Effector memory CD8-positive, alpha-beta T cell (primary cell): Measurements from ENCODE around the gene NCK1.

ENCODE experiments used
- ATAC-seq: fragments of 150-1000 bp; cut with Tn5 transposase; replicated peaks from 2 replicates; pipeline ENCODE4 v1.10.0; 2021; ENCODE audit warnings: mild to moderate bottlenecking, moderate library complexity
- DNase-seq, 3 experiments: peaks; one replicate each; pipeline ENCODE4 v3.0.0; 2021
- H3K27ac Mint-ChIP-seq, 2 donors: one replicate each; pipeline ENCODE4 v1.8.0; 2022; ENCODE audit warnings: mild to moderate bottlenecking in 2 of 2, mixed read lengths in 2 of 2, moderate library complexity in 2 of 2
- H3K27me3 Mint-ChIP-seq, 2 donors: one replicate each; pipeline ENCODE4 v1.8.0; 2022; ENCODE audit warnings: mixed read lengths in 2 of 2
- H3K36me3 Mint-ChIP-seq: one replicate; pipeline ENCODE4 v1.8.0; 2022; ENCODE audit warnings: mild to moderate bottlenecking, moderate library complexity, mixed read lengths; ENCODE audit not compliant: insufficient read depth
- H3K4me1 Mint-ChIP-seq, 2 donors: one replicate each; pipeline ENCODE4 v1.8.0; 2022; ENCODE audit warnings: low read depth in 2 of 2, mixed read lengths in 2 of 2
- H3K4me3 Mint-ChIP-seq, 2 donors: one replicate each; pipeline ENCODE4 v1.8.0; 2022; ENCODE audit warnings: mild to moderate bottlenecking in 2 of 2, mixed read lengths in 2 of 2, moderate library complexity in 2 of 2
- H3K9me3 Mint-ChIP-seq, 2 donors: one replicate each; pipeline ENCODE4 v1.8.0; 2022; ENCODE audit warnings: mixed read lengths in 2 of 2

NCK1 gene

GRCh38 chr3:136925425-136926190 lies 63.6 kb downstream of the NCK1 start:
- DNase-seq (no peak), ATAC-seq (no peak)
- H3K9me3 Mint-ChIP-seq: no peaks in the 10 kb centered on the region
- no peaks in the 10 kb centered on the region for H3K27me3 Mint-ChIP-seq
- peak overlapping the region; percentile 26 to 57 for H3K4me3 Mint-ChIP-seq
- H3K36me3 Mint-ChIP-seq: peaks cover 23% of the 10 kb centered on the region
- peaks cover 37 to 60% of the 10 kb centered on the region in 2 donors for H3K4me1 Mint-ChIP-seq
- peak overlapping the region; percentile 39 to 81 for H3K27ac Mint-ChIP-seq

GRCh38 chr3:136928240-136928639 lies 66.2 kb downstream of the NCK1 start:
- no peaks in the 10 kb centered on the region for H3K9me3 Mint-ChIP-seq
- ATAC-seq: no peak
- H3K36me3 Mint-ChIP-seq: peaks cover 24% of the 10 kb centered on the region
- H3K4me1 Mint-ChIP-seq: peaks cover 27 to 56% of the 10 kb centered on the region in 2 donors
- H3K4me3 Mint-ChIP-seq: peak overlapping the region in 1 of 2 donors; percentile 31
- no peak for DNase-seq
- no peaks in the 10 kb centered on the region for H3K27me3 Mint-ChIP-seq
- peak overlapping the region; percentile 8 to 81 for H3K27ac Mint-ChIP-seq

- Mint-ChIP-seq H3K27me3 (no peaks in the 10 kb centered on the region), H3K4me3 (no peak overlapping the region), H3K27ac (peak overlapping the region in 1 of 2 donors; percentile 35), H3K4me1 (peaks cover 27 to 59% of the 10 kb centered on the region in 2 donors), H3K9me3 (no peaks in the 10 kb centered on the region), H3K36me3 (peaks cover 39% of the 10 kb centered on the region)
- no peak for DNase-seq
- no peak for ATAC-seq
Measured at GRCh38 chr3:136929977-136930670, 68.1 kb downstream of the NCK1 start.

GRCh38 chr3:136931606-136932005 lies 69.6 kb downstream of the NCK1 start:
- Mint-ChIP-seq H3K4me3 (no peak overlapping the region), H3K27ac (peak overlapping the region; percentile 22 to 46), H3K9me3 (no peaks in the 10 kb centered on the region), H3K36me3 (peaks cover 40% of the 10 kb centered on the region), H3K27me3 (no peaks in the 10 kb centered on the region), H3K4me1 (peaks cover 24 to 56% of the 10 kb centered on the region in 2 donors)
- DNase-seq (no peak), ATAC-seq (no peak)

GRCh38 chr3:136932523-136932922 lies 70.5 kb downstream of the NCK1 start:
- Mint-ChIP-seq H3K9me3 (no peaks in the 10 kb centered on the region), H3K27ac (peak overlapping the region; percentile 13 to 22), H3K4me1 (peaks cover 20 to 55% of the 10 kb centered on the region in 2 donors), H3K27me3 (no peaks in the 10 kb centered on the region), H3K36me3 (peaks cover 39% of the 10 kb centered on the region), H3K4me3 (peak overlapping the region in 1 of 2 donors; percentile 2)
- DNase-seq: no peak
- ATAC-seq: peak; percentile 54

GRCh38 chr3:136932978-136933772 lies 71.2 kb downstream of the NCK1 start:
- H3K9me3 Mint-ChIP-seq: no peaks in the 10 kb centered on the region
- H3K27ac Mint-ChIP-seq: peak overlapping the region; percentile 13 to 22
- H3K4me3 Mint-ChIP-seq: peak overlapping the region; percentile 2 to 3
- ATAC-seq (peak; percentile 42), DNase-seq (no peak)
- H3K36me3 Mint-ChIP-seq: peaks cover 32% of the 10 kb centered on the region
- peaks cover 23 to 55% of the 10 kb centered on the region in 2 donors for H3K4me1 Mint-ChIP-seq
- H3K27me3 Mint-ChIP-seq: no peaks in the 10 kb centered on the region

- no peak for DNase-seq
- Mint-ChIP-seq H3K9me3 (no peaks in the 10 kb centered on the region), H3K4me3 (no peak overlapping the region), H3K27ac (peak overlapping the region in 1 of 2 donors; percentile 13), H3K36me3 (peaks cover 20% of the 10 kb centered on the region), H3K27me3 (no peaks in the 10 kb centered on the region), H3K4me1 (peaks cover 35 to 65% of the 10 kb centered on the region in 2 donors)
- ATAC-seq: no peak
Measured at GRCh38 chr3:136937175-136937574, 75.2 kb downstream of the NCK1 start.

- H3K9me3 Mint-ChIP-seq: no peaks in the 10 kb centered on the region
- peaks cover 20% of the 10 kb centered on the region for H3K36me3 Mint-ChIP-seq
- no peak overlapping the region for H3K4me3 Mint-ChIP-seq
- no peak for ATAC-seq
- peaks cover 36 to 67% of the 10 kb centered on the region in 2 donors for H3K4me1 Mint-ChIP-seq
- no peaks in the 10 kb centered on the region for H3K27me3 Mint-ChIP-seq
- peak overlapping the region; percentile 13 to 44 for H3K27ac Mint-ChIP-seq
- no peak for DNase-seq
Measured at GRCh38 chr3:136937851-136938250, 75.8 kb downstream of the NCK1 start.

- Mint-ChIP-seq H3K27me3 (no peaks in the 10 kb centered on the region), H3K27ac (peak overlapping the region in 1 of 2 donors; percentile 44), H3K9me3 (no peaks in the 10 kb centered on the region), H3K4me1 (peaks cover 35 to 67% of the 10 kb centered on the region in 2 donors), H3K36me3 (peaks cover 20% of the 10 kb centered on the region), H3K4me3 (no peak overlapping the region)
- DNase-seq (no peak), ATAC-seq (peak; percentile 42)
Measured at GRCh38 chr3:136938334-136938733, 76.3 kb downstream of the NCK1 start.

- no peaks in the 10 kb centered on the region for H3K9me3 Mint-ChIP-seq
- H3K4me3 Mint-ChIP-seq: peak overlapping the region; percentile 0 to 56
- H3K4me1 Mint-ChIP-seq: peaks cover 36 to 67% of the 10 kb centered on the region in 2 donors
- DNase-seq (no peak), ATAC-seq (peak; percentile 37)
- peak overlapping the region; percentile 21 to 94 for H3K27ac Mint-ChIP-seq
- peaks cover 11% of the 10 kb centered on the region for H3K36me3 Mint-ChIP-seq
- no peaks in the 10 kb centered on the region for H3K27me3 Mint-ChIP-seq
Measured at GRCh38 chr3:136939489-136939888, 77.5 kb downstream of the NCK1 start.

- peaks cover 21% of the 10 kb centered on the region for H3K36me3 Mint-ChIP-seq
- H3K4me1 Mint-ChIP-seq: peaks cover 39 to 63% of the 10 kb centered on the region in 2 donors
- no peaks in the 10 kb centered on the region for H3K27me3 Mint-ChIP-seq
- peak overlapping the region; percentile 64 to 65 for H3K27ac Mint-ChIP-seq
- no peaks in the 10 kb centered on the region for H3K9me3 Mint-ChIP-seq
- peak in 1 of 3 experiments; percentile 7 for DNase-seq
- peak; percentile 77 for ATAC-seq
- H3K4me3 Mint-ChIP-seq: peak overlapping the region in 1 of 2 donors; percentile 0
Measured at GRCh38 chr3:136942803-136943202, 80.8 kb downstream of the NCK1 start.

GRCh38 chr3:136943436-136943835 lies 81.4 kb downstream of the NCK1 start:
- peaks cover 34 to 58% of the 10 kb centered on the region in 2 donors for H3K4me1 Mint-ChIP-seq
- peak overlapping the region in 1 of 2 donors; percentile 64 for H3K27ac Mint-ChIP-seq

GRCh38 chr3:136946978-136947377 lies 85.0 kb downstream of the NCK1 start:
- Mint-ChIP-seq H3K27ac (peak overlapping the region; percentile 47 to 52), H3K4me1 (peaks cover 23 to 39% of the 10 kb centered on the region in 2 donors), H3K9me3 (no peaks in the 10 kb centered on the region), H3K4me3 (no peak overlapping the region), H3K27me3 (no peaks in the 10 kb centered on the region), H3K36me3 (peaks cover 25% of the 10 kb centered on the region)
- no peak for DNase-seq
- no peak for ATAC-seq

More at GRCh38 chr3:136943436-136943835, 81.4 kb downstream of the NCK1 start:
- Mint-ChIP-seq H3K4me3 (peak overlapping the region in 1 of 2 donors; percentile 0), H3K36me3 (peaks cover 21% of the 10 kb centered on the region), H3K9me3 (no peaks in the 10 kb centered on the region), H3K27me3 (no peaks in the 10 kb centered on the region)
- ATAC-seq (no peak), DNase-seq (no peak)
